Stomach (tissue), 4 donors: ENCODE data around the gene POF1B.

Experiments
- CTCF ChIP-seq, 7 experiments: fragments of 450-650 bp in 4 of 7; fragments of 200-600 bp in 3 of 7; sonication (generic) in 3 of 7; IDR thresholded peaks; one replicate each; pipeline ENCODE4 v1.5.1; 2016 to 2019; ENCODE audit warnings: antibody characterized with exemption in 7 of 7, control low read depth in 2 of 7, mild to moderate bottlenecking in 1 of 7
- POLR2A ChIP-seq, 4 donors: fragments of 450-650 bp; IDR thresholded peaks; one replicate each; pipeline ENCODE4 v1.6.1; 2016; ENCODE audit warnings: antibody characterized with exemption in 4 of 4, control low read depth in 2 of 4, mild to moderate bottlenecking in 1 of 4, moderate library complexity in 1 of 4
- POLR2AphosphoS5 ChIP-seq, 3 donors: sonication (generic); formaldehyde crosslinking; IDR thresholded peaks; one replicate each; pipeline ENCODE4 v1.6.1; 2016; ENCODE audit warnings: antibody characterized with exemption in 3 of 3

DNA sequence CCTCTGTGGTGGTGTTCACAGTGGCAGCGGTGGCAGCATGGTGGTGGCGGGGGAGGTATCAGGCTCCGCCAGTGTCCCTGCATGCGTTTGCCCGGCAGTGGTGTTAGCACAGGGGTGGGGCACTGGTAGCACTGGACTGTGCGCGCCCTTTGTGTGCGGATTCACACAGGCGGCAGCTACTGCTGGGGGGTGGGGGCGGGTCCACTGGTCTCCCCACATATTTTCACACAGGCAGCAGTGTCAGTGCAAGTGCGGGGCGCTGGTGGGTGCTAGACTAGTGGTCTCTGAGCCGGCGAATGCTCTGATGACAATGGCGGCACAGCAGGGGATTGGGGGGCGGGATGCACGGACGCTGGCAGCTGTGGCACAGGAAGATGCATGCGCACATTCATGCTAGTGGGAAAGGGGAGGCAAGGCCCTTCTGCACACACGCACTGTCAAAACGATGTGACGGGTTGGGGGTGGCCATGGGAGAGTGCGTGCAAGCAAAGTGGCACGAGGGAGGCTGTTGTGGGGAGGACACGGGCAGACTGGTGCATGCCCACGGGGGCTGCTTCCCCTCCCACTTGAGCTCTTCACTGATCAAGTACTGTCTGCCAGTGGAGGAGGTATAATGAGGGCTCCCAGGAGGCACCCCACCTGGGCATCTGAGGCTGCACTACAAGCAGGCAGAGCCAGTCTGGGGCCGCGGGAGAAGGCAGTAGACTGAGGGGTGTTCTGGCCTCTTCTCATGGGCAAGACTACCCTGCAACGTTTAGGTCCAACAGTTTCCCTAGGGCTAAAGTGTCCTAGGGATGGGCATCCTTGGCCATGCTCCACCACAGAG, 53.0 kb downstream of the POF1B start:
- TF ChIP-seq POLR2AphosphoS5 (IDR thresholded peaks at IDR 0.05), result no peak
- TF ChIP-seq CTCF (IDR thresholded peaks at IDR 0.05), result no peak
- no peak for TF ChIP-seq POLR2A (IDR thresholded peaks at IDR 0.05)
